ENCODE measurements around the gene CHRNA10. TPM values are rescaled to one million over a fixed set of nuclear protein-coding genes. Genes with fewer than 3 reads are reported as not detected.
"Not testable (repeated sequence)": the region's sequence is repeated elsewhere in the genome, so short reads cannot be mapped to it uniquely, and the experiment has no call there.

Gene CHRNA10
- polyA plus RNA-seq, 3 donors: 0.11 to 0.73 (median 0.33) TPM

DNA sequence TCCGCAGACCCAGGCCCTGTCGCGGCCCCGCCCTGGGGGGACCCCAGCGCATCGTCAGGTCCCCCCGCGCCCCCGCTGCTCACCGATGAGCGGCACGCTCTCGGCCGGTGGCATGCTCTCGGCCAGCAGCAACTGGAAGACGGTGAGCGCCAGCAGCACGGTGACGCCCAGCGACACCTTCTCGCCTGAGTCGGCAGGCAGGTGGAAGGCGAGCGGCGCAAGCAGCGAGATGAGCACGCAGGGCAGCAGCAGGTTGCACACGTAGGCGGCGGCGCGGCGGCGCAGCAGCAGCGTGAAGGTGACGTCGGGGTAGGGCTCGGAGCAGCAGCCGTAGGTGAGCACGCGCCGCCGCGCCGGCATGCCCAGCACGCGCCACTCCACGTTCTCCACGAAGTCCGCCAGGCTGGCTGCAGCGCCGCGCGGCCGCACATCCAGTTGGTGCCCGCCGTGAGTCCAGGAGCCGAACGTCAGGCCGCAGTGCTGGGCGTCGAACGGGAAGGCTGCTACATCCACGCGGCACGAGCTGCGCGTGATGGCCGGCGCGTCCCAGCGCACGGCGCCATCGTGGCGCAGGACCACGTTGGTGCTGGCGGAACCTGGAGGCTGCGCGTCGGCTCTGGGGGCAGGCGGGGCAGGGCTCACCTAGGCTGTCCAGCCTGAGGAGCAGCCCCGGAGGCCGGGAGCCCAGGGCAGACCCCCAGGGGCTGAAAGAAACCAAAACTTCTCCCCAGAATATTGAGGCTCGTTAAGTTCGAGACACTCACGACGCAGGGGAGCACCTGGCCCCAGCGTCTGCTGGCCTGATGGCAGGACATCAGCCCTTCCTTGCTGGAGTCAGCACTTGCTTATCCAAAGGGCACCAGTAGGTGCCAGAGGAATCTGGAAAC, 3.8 kb downstream of the CHRNA10 start:
- WGBS, 3 donors: 97 to 98% (median 98%) methylated on average over 74 to 89 of the region's 89 CpGs

DNA sequence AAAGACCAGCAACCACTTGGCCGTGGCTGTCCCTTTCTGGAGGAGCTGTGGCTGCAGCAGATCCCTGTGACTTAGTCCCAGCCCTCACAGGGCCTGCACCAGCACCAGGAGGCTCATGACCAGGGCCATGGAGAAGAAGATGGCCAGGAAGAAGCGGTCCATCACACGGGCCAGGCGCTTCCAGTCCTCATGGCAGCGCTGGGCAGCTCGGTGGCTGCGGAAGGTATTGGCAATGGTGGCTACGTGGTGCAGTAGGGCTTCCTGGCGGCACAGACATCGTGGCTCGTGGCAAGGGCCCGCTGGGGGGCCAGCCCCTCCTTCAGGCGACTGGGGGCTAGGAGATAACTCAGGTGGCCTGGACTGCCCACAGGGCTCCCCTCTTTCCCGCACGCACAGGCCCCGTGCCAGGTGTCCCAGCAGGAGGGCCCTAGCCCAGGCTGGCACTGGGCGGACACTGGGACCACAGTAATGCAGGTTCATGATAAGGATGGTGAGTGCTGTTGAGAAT, 5.1 kb downstream of the CHRNA10 start:
- H3K27ac ChIP-seq (ENCODE audit: low read depth, low read length): no peak overlapping the region
- WGBS, 3 donors: 92 to 98% (median 92%) methylated on average over 16 to 17 of the region's 17 CpGs

More for the DNA sequence above, 3.8 kb downstream of the CHRNA10 start:
- H3K27ac ChIP-seq (ENCODE audit: low read depth, low read length): no peak overlapping the region

DNA sequence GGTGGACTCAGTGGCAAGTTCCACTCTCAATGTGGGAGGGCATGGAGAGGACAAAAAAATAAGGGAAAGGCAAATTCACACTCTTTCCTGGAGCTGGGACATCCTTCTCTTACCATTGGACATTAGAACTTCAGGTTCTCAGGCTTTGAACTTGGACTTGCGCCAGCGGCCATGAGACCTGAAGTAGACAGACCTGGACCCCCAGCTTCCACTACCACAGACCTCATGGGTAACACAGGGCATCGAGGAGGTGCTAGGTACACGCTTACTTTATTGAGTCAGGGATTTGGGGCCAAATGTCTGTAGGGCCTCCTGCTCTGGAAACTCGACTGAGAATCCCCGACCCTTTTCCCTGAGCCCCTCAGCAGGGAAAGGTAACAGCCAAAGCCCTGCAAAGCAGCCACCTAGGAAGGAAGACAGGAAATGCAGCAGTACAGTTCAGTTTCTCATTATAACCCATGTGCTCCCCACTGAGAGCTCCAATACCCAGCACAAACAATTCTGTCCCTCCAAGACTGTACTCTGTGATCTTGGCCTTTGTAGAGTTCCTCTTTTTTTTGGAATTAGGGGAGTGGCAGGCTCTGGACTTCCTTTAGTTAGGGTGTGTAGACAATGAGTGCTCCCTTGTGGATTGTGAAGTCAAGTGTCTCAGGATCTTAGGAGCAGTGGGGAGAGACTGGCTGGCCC, 5.7 kb downstream of the CHRNA10 start:
- H3K27ac ChIP-seq (ENCODE audit: low read depth, low read length): no peak overlapping the region
- 79 to 95% (median 94%) methylated on average over 6 of the region's 6 CpGs for WGBS, 3 donors

DNA sequence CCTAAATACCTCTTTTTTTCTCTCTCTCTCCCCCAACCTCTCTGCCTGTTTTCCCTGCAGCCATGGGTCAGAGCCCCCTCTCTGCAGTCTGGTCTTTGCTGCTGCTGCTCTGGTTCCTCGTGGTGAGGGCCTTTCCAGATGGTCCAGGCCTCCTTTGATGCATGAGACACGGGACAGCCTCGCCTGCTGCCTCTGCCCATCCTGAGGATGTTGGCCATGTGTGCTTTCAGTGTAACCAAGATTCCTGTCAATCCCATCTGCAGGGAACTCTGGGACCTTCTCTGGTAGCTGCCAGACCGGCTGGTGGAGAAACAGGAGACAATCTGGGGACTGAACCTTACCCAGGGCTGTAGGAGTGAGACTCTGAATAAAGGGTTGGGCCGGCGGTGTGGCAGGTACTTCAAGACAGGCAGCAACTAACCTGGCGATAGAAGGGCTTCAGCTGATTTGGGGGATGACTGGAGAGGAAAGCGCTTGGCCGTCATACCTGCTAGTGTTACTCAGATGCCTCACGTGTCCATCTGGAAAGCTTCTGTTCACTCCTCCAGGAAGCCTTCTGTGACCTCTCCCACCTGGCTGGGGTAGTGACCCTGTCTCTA, 7.1 kb downstream of the CHRNA10 start:
- no peak overlapping the region for H3K27ac ChIP-seq (ENCODE audit: low read depth, low read length)
- 87 to 89% (median 89%) methylated on average over 9 to 10 of the region's 10 CpGs for WGBS, 3 donors

DNA sequence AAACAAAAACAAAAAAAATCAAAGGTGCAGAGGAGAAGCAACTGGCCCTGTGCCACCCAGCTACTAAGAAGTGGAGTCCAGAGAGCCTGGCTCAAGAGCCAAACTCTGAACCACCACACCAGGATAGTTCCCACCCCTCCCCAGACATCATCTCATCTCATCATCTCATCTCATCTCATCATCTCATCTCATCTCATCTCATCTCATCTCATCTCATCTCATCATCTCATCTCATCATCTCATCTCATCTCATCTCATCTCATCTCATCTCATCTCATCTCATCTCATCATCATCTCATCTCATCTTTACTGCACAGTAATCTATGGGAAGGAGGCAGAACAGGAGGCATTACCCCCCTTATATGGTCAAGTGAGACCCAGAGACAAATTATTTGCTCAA, 8.3 kb downstream of the CHRNA10 start:
- no peak overlapping the region for H3K27ac ChIP-seq (ENCODE audit: low read depth, low read length)

DNA sequence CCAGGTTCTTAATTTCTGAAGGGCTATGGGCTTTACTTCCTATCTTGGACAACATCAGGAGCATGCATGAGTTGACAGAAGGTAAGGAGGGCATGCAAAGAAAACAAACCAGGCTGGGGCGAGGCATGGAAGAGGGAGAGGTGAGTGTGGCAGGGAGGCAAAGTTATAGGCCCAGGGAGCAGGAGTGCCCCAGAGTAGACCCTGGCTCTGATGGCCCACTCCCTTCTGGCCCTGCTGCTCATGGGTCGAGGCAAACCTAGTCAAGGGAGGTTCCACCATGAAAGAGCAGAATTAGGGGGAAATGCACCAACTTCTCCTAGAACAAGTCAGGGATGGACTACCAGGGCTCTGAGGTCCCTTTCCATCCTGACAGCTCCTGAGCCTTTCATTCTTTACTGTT, 10.2 kb downstream of the CHRNA10 start:
- H3K27ac ChIP-seq (ENCODE audit: low read depth, low read length): no peak overlapping the region
- 75 to 92% (median 80%) methylated on average over 2 of the region's 2 CpGs for WGBS, 3 donors

DNA sequence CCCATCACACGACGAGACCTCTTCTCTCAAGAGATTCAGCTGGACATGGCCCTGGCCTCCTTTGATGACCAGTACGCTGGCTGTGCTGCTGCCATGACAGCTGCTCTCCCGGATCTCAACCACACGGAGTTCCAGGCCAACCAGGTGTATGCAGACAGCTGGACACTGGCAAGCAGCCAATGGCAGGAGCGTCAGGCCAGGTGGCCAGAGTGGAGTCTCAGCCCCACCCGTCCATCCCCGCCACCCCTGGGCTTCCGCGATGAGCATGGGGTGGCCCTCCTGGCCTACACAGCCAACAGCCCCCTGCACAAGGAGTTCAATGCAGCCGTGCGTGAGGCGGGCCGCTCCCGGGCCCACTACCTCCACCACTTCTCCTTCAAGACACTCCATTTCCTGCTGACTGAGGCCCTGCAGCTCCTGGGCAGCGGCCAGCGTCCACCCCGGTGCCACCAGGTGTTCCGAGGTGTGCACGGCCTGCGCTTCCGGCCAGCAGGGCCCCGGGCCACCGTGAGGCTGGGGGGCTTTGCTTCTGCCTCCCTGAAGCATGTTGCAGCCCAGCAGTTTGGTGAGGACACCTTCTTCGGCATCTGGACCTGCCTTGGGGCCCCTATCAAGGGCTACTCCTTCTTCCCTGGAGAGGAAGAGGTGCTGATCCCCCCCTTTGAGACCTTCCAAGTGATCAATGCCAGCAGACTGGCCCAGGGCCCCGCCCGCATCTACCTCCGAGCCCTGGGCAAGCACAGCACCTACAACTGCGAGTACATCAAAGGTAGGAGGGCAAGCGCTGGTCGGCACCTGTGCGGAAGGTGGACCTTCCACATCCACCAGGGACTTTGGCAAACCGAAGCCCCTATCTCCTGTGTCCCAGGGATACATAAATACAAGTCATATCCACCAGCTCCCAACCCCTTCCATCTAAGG, 11.3 kb downstream of the CHRNA10 start:
- H3K27ac ChIP-seq (ENCODE audit: low read depth, low read length): no peak overlapping the region
- 85 to 91% (median 90%) methylated on average over 33 of the region's 33 CpGs for WGBS, 3 donors

DNA sequence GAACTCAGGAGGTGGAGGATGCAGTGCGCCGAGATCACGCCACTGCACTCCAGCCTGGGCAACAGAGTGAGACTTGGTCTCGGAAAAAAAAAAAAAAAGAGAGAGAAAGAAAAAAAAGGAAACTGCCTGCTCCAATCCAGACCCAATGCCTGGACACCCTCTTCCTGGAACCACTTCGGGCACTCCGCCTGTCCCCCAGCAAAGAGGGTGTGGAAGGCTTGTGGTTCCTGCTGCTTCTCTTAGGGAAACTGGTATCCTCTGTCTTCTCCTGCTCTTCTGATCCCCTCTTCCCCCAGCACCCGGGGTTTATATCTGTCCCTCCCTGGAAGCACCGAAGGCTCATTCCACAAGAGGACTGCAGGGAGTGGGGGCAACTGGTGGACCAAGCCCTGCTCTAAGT, 12.9 kb downstream of the CHRNA10 start:
- WGBS, 3 donors: 89 to 97% (median 91%) methylated on average over 8 of the region's 8 CpGs
- no peak overlapping the region for H3K27ac ChIP-seq (ENCODE audit: low read depth, low read length)

DNA sequence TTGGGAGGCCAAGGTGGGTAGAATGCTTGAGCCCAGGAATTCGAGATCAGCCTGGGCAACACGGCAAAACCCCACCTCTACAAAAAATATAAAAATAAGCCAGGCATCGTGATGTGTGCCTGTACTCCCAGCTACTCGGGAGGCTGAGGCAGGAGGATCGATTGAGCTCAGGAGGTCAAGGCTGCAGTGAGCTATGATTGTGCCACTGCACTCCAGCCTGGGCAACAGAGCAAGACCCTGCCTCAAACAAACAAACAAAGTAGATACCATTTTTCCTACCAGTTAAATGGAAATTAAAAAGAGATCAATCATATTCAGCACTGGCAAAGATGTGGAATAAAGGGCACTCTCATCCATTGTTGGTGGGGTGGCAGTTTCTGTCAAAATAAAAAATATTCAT, 13.9 kb downstream of the CHRNA10 start:
- WGBS, 3 donors: 76 to 82% (median 77%) methylated on average over 5 of the region's 5 CpGs
- H3K27ac ChIP-seq (ENCODE audit: low read depth, low read length): not testable (repeated sequence)

DNA sequence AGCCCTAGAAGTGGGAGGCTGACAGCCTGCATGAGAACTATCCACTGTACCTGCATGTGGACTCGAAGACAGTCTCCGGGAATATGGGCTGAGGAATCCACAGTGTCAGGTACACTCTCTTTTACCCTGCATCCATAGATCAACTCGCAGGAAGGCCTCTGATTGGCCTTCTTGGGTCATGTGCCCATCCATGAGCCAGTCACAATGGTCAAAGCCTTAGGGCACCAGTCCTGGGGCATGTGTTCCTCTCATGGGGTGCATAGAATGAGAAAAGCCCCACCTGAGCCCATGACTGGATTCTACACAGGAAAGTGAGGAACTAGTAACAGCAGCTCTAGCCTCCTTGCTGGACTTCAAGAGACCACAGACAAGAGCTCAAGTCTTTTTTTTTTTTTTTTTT, 15.6 kb downstream of the CHRNA10 start:
- WGBS, 3 donors: 82 to 87% (median 87%) methylated on average over 3 of the region's 3 CpGs

DNA sequence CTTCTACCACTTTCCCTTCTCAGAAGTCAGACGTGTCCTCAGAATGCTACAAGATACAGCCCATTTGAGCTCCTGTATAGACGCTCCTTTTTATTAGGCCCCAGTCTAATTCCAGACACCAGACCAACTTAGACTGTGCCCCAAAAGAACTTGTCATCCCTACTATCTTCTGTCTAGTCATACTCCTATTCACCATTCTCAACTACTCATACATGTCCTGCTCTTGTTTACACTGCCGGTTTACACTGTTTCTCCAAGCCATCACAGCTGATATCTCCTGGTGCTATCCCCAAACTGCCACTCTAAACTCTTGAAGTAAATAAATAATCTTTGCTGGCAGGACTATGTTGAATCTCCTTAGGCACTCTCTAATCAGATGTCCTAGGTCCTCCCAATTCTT, 18.7 kb downstream of the CHRNA10 start:
- WGBS, 3 donors: 83 to 91% (median 85%) methylated on average over 2 of the region's 3 CpGs
- H3K27ac ChIP-seq (ENCODE audit: low read depth, low read length): not testable (repeated sequence)

More for the DNA sequence above, 15.6 kb downstream of the CHRNA10 start:
- no peak overlapping the region for H3K27ac ChIP-seq (ENCODE audit: low read depth, low read length)

DNA sequence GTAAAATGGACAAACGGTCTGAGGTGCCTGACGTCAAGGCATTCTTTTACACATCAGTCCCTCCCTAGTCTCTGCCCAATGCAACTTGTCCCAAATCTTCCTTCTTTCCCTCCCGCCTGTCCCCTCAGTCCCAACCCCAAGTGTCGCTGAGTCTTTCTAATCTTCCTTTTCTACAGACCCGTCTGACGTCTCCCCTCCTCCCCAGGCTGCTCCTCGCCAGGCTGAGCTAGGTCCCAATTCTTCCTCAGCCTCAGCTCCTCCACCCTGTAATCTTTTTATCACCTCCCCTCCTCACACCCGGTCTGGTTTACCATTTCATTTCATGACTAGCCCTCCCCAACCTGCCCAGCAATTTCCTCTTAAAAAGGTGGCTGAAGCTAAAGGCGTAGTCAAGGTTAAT, 21.8 kb downstream of the CHRNA10 start:
- 30 to 42% (median 40%) methylated on average over 9 of the region's 9 CpGs for WGBS, 3 donors
- H3K27ac ChIP-seq (ENCODE audit: low read depth, low read length): not testable (repeated sequence)

DNA sequence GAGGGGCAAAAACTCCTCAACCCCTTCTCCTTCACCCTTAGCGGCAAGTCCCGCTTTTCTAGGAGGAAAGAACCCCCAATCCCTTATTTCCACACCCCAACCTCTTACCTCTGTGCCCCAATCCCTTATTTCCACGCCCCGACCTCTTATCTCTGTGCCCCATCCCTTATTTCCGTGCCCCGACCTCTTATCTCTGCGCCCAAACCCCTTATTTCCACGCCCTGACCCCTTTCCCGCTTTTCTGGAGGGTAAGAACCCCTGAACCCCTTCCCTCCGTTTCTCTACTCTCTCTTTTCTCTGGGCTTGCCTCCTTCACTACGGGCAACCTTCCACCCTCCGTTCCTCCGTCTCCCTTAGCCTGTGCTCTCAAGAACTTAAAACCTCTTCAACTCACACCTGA, 22.3 kb downstream of the CHRNA10 start:
- not testable (repeated sequence) for H3K27ac ChIP-seq (ENCODE audit: low read depth, low read length)
- 74 to 82% (median 76%) methylated on average over 13 of the region's 13 CpGs for WGBS, 3 donors

DNA sequence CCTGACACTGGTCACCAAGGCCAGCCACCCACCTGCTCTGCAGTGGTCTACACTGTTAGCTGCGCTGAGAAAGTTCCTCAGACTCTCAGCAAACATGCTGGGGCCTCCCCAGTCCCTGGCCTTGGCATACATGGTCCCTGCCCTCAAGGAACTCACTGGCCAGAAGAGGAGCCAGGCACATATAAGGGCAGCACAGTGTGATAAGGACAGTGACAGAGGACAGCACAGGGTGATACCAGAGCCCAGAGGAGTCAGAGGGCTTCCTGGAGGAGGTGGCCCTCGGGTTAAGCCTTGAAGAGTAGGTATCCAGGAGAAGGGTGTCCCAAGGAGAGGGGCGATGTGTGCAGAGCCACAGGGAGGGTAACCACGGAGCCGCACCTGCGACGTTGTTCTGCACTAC, 25.6 kb downstream of the CHRNA10 start:
- no peak overlapping the region for H3K27ac ChIP-seq (ENCODE audit: low read depth, low read length)
- WGBS, 3 donors: 86 to 89% (median 89%) methylated on average over 7 of the region's 7 CpGs

DNA sequence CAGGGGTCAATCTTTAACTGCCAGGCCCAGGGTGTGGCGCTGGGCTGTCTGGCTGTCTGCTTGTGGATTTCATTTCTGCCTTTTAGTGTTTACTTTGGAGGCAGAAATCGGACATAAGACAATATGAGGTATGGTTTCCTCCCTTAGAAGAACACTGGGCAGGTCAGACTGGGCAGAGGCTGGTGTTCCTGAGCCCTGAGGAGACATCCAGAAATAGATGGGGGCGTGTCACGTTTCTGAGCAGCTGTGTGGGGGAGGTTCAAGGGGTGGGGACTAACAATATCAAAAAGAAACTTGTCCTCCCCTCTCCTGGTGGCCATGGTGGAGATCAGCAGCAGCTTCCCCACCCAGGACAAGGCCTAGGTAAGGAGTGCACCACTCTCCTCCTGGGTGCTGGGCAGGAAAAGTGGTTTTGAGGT, 26.4 kb downstream of the CHRNA10 start, which contains the start of gene ART1:
ART1 (plus strand) TSS at position 312 of the 419 bp plus-strand sequence. CDS start 14,086 bp downstream, outside the sequence.
- 67 to 82% (median 75%) methylated on average over 4 of the region's 4 CpGs for WGBS, 3 donors
- no peak within 1 kb of the TSS for H3K27ac ChIP-seq (ENCODE audit: low read depth, low read length)

DNA sequence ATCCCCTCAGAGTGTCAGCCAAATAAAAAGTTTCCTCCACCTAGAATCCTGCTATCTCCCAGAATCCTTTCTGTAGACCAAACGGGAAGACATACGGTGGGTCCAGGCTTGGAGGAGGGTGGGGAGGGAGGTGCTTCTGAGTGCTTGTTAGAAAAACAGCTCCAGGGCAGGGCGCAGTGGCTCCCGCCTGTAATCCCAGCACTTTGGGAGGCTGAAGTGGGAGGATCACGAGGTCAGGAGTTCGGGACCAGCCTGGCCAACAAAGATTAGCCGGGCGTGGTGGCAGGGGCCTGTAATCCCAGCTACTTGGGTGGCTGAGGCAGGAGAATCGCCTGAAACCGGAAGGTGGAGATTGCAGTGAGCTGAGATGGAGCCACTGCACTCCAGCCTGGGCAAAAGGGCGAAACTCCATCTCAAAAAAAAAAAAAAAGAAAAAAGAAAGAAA, 28.1 kb downstream of the CHRNA10 start:
- not testable (repeated sequence) for H3K27ac ChIP-seq (ENCODE audit: low read depth, low read length)

DNA sequence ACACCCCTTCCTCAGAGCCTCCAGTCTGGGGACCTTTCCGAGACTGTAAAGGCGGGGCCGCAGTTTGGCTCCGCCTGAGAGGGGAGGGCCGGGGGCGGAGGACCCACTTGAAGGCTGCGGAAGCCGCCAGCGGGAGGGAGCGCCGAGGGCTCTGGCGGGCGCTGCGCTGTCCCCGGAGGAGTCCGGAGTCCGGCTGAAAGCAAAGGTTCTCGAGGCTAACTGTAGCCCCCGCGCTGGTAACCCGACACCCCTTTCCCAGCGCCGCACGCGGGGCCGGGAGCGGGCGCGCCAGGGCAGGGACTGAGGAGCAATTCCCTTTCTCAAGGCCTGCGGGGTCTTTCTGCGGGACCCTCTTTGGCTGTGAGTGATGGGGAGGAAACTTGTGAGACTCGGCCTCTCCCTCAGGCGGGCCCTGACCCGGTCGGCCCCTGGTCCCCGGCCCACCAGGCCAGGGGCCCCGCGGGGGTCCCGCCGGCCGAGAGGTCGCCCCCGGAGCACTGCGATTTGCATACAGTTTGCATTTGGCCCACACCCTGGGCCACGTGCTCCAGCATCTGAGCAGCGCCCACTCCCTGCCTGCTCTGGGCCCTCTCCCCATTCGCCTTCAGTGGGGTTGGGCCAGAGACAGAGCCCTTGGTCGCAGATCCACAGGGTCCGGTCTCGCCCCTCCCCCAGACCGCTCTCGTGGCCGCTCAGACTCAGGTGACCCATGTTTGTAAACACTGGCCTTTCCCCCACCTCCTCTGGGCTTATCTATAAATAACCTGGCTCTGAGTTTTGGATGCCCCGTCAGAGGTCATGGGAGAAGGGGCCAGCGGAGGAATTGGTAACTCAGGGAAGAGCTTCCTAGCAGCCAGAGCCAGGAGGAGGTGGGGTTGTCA, 28.9 kb downstream of the CHRNA10 start:
- H3K27ac ChIP-seq (ENCODE audit: low read depth, low read length): no peak overlapping the region
- 1 to 2% (median 1%) methylated on average over 53 to 55 of the region's 55 CpGs for WGBS, 3 donors

More for the DNA sequence above, 28.1 kb downstream of the CHRNA10 start:
- WGBS, 3 donors: 45 to 60% (median 55%) methylated on average over 11 of the region's 11 CpGs

All from adipose tissue (tissue), 3 donors.